Measurements from ENCODE around the gene GSTT4. TPM values are rescaled to one million over a fixed set of nuclear protein-coding genes. Genes with fewer than 3 reads are reported as not detected.

Gene GSTT4
- total RNA-seq, 1 donor from 2014 or later: not detected

DNA sequence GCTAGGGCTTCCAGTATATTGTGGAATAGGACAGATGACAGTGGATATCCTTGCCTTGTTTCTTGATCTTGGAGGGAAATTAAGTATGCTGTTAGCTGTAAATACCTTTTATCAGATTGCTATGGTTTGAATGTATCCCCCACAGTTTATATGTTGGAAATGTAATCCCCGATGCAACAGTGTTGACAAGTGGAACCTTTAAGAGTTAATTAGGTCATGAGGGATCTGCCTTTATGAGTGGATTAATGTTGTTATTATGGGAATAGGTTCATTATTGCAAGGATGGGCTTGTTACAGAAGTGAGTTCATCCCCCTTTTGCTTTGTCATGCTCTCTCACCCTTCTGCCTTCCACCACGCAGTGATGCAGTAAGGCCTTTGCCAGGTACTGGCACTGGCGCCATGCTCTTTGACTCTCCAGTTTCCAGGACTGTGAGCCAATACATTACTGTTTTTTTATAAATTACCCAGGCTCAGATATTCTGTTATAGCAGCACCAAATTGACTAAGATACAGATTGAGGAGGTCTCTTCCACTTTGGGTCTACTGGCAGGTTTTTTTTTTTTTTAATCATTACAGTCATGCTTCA, 22.2 kb upstream of the GSTT4 start:
- DNase-seq (no peak), ATAC-seq (ENCODE audit: poor library complexity) (no peak)
- intact Hi-C loops (cut with DNase I): no loop called here

GRCh38 chr22:24026733-24027132, 21.5 kb upstream of the GSTT4 start:
- DNase-seq (no peak), ATAC-seq (ENCODE audit: poor library complexity) (no peak)
- intact Hi-C loops (cut with DNase I): no loop called here

DNA sequence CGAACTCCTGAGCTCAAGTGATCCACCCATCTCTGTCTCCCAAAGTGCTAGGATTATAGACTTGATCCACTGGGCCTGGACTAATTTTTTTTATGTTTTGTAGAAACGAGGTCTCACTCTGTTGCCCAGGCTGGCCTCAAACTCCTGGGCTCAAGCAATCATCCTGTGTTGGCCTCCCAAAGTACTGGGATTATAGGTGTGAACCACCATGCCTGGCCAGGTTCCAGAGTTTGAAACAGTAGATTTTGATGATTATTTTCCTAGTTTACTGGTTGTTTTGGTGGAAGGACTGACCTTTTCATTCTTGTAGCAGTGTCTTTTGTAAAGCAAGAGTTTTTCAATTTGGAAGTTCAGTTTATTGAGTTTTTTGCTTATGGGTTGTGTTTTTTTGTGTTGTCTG, 20.8 kb upstream of the GSTT4 start:
- no peak for DNase-seq
- intact Hi-C loops (cut with DNase I): no loop called here
- ATAC-seq (ENCODE audit: poor library complexity): no peak

- ATAC-seq (ENCODE audit: poor library complexity) (no peak), DNase-seq (no peak)
- intact Hi-C loops (cut with DNase I): no loop called here
These were observed 20.2 kb upstream of the GSTT4 start for GRCh38 chr22:24025475-24025874.

GRCh38 chr22:24024354-24024753, 19.1 kb upstream of the GSTT4 start:
- ATAC-seq (ENCODE audit: poor library complexity): no peak
- intact Hi-C loops (cut with DNase I): no loop called here
- DNase-seq: no peak

DNA sequence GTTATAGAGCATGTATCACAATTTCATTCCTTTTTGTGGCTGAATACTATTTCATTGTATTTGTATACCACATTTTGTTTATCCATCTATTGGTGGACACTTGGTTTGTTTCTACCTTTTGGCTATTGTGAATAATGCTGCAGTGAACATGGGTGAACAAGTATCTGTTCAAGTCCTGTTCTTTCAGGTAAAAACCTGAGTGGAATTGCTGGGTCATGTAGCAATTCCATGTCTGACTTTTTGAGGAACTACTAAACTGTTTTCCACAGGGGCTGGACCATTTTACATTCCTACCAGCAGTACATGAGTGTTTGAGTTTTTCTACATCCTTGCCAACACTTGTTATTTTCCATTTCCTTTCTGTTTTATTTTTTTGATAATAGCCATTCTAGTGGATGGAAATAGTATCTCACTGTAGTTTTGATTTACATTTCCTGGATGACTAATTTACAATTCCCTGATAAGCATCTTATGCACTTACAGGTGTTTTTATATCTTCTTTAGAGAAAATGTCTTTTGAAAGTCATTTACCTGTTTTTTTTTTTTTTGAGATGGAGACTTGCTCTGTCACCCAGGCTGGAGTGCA, 18.0 kb upstream of the GSTT4 start:
- ATAC-seq (ENCODE audit: poor library complexity) (no peak), DNase-seq (no peak)
- intact Hi-C loops (cut with DNase I): no loop called here

DNA sequence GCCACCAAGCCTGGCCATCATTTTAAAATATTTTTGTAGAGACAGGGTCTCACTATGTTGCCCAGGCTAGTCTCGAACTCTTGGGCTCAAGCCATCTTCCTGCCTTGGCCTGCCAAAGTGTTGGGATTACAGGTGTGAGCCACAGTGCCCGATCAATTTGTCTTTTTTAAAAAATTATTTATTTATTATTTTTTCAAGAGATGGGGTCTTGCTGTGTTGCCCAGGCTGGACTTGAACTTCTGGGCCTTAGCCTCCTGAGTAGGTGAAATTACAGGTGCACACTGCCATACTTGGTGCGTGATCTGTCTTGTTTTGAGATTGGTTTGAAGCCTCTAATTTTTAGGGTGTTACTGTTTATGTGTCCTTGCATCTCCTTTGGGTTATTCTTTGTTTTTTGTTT, 16.1 kb upstream of the GSTT4 start:
- DNase-seq (no peak), ATAC-seq (ENCODE audit: poor library complexity) (no peak)
- intact Hi-C loops (cut with DNase I): no loop called here

DNA sequence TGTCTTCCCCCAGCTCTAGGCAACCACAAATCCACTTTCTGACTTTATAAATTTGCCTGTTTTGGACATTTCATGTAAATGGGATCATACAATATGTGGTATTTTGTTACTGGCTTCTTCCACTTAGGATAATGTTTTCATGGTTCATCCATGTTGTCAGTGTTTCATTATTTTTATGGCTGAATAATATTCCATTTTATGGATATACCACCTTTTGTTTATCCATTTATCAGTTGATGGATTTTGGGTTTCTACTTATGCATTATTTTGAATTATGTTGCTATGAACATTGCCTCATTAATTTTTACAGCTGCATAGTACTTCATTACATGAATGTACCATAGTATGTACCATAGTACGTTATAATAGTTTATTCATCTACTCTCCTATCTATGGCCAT, 10.9 kb upstream of the GSTT4 start:
- DNase-seq (no peak), ATAC-seq (ENCODE audit: poor library complexity) (no peak)
- intact Hi-C loops (cut with DNase I): no loop called here

GRCh38 chr22:24011735-24012068, 6.4 kb upstream of the GSTT4 start:
- intact Hi-C loops (cut with DNase I): no loop called here
- no peak for DNase-seq
- ATAC-seq (ENCODE audit: poor library complexity): no peak

GRCh38 chr22:24010018-24010391, 4.8 kb upstream of the GSTT4 start:
- intact Hi-C loops (cut with DNase I): no loop called here

DNA sequence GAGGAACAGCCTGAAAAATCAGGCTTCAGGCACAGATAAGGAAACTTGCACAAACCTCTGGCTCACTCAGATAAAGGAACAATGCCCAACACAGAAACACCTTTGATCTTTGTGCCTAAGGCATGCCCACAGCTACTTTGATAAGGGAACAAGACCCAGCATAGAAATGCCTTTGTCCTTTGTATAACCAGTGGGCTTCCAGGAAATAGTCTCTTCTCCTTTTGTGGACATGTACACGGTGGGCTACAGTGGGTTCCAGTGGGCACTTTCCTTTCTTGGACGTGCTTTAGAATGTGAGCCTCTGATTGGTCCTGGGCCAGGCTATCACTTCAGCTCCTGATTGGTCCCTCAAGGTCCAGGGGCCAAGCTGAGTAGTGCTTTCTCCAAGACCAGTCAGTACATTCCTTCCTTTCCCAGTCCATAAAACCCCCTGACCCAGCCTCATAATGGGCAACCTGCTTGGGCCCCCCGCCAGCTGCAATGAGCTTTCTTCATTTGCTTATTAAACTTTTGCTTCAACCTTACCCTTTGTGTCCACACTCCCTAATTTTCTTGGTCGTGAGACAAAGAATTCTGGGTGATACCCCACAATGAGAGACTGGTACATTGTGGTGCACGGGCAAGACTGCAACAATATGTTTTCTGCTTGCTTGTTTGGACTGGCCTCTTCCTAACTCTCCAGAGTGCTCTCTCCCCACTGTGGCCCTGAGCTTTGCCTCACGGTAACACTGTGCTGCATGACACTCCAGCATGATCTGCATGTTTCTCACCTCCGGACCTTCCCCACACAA, 4.2 kb upstream of the GSTT4 start:
- DNase-seq (no peak), ATAC-seq (ENCODE audit: poor library complexity) (no peak)
- intact Hi-C loops (cut with DNase I): no loop called here

More at GRCh38 chr22:24010018-24010391, 4.8 kb upstream of the GSTT4 start:
- ATAC-seq (ENCODE audit: poor library complexity) (no peak), DNase-seq (no peak)

DNA sequence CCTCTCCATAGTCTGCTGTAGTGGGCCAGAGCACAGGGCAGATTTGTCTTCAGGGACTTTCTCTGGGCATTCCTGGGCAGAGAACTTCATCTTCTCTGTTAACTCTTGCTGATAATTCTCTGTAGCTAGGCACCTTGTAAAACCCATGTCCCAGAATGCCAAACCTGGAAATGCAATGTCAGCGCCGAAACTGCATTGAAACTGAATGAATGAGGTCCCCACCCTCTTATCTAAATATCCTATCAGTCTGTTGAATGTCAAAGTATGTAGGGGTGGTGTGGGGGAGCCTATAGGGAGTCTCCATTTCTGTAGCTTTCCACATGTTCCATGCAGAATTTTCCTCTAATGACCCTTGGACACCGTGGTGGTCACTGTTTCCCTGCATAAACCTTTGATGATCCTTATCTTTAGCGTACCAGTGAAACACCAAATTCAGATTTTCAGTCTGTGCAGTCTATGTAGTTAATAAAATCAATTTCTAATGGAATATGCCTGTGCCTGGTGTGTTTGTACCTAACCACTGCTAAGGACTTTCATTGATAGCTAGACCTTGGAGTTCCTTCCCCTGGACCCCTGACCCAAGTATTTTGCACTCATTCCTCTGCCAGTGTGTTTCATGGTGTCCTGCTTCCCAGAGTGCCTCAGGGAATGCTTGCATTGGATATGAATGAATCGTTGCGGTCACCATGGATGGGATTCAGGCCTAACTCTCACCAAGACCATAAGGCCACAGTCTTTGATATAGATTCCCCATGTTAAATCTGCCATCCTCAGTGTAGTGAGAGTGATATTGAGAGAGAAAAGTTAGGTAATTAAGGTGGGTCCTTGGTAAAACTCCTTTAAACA, 3.4 kb upstream of the GSTT4 start:
- ATAC-seq (ENCODE audit: poor library complexity): no peak
- no peak for DNase-seq
- intact Hi-C loops (cut with DNase I): no loop called here

GRCh38 chr22:24008022-24008283, 2.7 kb upstream of the GSTT4 start:
- intact Hi-C loops (cut with DNase I): no loop called here
- ATAC-seq (ENCODE audit: poor library complexity): no peak
- no peak for DNase-seq

DNA sequence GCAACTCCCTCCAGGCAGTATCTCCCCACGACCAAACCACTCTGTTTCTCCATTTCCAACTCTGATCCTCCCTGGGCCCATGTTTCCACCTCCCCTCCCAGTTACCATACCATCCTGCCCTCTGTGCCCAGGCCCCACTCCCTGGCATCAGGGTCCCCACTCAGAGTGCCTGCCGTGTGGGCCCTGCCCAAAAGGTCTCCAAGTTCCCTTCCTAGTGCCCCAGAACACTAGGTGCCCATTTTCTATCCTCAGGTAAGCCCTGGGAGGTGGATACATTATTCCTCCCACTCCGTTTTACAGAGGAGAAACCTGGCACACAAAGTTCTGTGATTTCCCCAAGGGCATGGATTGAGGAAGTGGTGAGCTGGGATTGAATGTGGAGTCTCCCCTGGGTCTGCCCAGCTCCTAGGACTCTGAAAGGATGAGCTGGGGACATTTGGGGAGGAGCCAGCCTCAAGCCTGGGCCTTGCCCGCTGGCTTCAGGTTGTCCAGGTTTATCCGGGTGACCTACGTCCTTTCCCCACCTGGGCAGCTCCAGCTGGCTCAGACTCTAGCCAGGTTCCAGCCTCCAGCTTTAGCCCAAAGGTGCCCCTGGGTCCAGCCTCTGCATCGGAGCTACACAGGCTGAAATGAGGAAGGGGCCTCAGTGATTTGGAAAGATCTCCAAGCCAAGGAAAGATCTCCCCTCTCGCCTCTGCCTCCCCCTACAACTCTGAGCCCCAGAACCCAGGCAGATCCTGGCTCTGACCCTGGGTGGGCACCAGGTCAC, 2.2 kb upstream of the GSTT4 start:
- no peak for ATAC-seq (ENCODE audit: poor library complexity)
- intact Hi-C loops (cut with DNase I): no loop called here
- DNase-seq: no peak

DNA sequence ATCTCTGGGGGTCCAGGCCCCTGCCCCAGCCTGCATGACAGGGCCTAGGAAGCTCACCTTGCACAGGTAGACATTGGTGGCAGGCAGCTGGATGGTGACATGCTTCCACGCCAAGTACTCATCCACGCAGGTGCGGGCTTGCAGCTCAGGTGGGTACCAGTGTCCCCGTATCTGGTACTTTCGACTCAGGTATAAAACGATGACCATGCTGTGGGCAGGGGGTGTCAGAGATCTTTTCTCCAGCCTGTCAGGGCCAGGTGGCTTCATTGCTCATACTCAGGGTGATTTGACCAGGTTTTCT, 1.6 kb upstream of the GSTT4 start:
- intact Hi-C loops (cut with DNase I): no loop called here
- no peak for DNase-seq
- ATAC-seq (ENCODE audit: poor library complexity): no peak

DNA sequence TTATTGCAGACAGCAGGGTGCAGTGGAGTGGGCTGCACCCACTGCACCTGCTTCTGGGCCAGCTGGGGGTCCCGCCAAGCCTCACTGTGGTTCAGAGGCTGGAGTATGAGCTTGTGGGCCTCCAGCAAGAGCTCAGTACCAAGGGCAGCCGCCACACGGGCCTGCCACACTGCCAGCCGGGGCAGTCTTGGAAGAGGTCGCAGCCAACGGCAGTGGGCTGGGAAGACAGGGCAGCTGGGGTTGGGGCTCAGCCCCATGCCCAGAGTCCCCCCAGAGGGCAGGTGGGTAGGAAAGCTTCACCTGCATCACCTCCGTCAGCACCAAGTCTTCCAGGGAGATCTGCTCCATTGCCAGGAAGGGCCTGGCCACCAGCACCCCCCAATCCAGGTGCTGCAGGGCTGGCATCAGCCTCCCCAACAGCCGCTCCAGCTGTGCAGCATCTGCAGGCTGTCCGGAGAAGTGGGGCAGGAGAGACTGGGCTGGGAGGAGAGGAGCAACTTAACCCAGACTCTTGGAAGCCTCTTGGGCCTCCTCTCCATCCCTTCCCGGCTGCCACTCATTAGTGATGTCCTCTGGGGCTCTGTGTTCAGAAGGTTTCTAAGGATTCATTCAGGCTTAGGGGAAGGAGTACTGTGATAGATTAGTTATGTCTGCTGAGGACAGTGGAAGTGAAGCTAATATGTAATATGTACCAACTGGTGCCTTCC, 1.1 kb upstream of the GSTT4 start:
- DNase-seq (no peak), ATAC-seq (ENCODE audit: poor library complexity) (no peak)
- intact Hi-C loops (cut with DNase I): no loop called here

DNA sequence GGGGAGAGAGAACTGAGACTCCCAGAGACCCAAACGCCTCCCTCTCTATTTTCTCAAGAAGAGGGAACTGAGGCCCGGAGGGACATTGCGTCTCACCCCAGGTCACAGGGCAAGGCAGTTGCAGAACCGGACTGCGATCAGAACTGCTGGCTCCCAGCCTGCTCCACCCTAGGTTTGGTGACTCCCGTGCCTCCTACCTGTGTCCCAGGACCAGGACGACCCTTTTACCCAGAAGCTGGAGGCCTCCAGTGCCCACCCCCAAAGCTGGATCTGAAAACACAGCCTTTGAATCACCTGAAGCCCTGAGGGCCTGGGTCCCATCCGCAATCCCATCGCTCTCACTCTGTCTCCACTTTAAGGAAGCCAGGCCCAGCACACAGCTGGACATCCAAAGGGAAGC, 1.4 kb downstream of the GSTT4 start:
- DNase-seq (no peak), ATAC-seq (ENCODE audit: poor library complexity) (no peak)
- intact Hi-C loops (cut with DNase I): loop anchor here (5.0 kb wide), 1 partner anchor 168 kb away; no protein-coding TSS in a partner anchor

DNA sequence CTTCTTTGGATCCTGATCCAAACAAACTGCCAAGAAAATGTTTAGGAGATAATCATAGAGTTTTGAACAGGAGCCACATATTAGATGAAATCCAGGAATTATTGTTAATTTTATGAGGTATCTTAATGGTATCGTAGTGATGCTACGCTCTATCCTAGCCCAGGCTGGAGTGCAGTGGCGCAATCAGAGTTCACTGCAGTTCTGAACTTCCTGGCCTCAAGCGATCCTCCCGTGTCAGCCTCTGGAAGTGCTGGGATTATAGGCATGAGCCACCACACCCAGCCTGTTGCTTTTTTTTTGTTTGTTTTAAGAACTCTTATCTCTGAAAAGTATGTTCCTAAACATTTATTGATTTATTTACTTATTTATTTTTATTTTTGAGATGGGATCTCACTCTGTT, 2.4 kb downstream of the GSTT4 start:
- no peak for DNase-seq
- ATAC-seq (ENCODE audit: poor library complexity): no peak
- intact Hi-C loops (cut with DNase I): loop anchor here (5.0 kb wide), 1 partner anchor 169 kb away; no protein-coding TSS in a partner anchor

DNA sequence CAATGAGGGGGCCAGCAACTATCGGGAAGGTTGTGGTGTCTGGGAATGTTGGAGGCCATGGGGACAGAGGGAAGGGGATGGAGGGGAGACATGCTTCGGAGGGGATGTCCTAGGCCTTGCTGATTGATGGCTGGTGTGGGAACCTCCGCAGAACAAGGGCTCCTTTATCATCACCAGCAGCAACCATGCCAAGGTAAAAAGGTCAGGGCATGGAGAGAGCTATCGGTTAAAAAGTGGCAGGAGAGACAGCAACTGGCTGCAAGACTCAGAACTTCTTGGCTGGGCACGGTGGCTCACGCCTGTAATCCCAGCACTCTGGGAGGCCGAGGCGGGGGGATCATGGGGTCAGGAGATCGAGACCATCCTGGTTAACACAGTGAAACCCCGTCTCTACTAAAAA, 3.0 kb downstream of the GSTT4 start:
- intact Hi-C loops (cut with DNase I): loop anchor here (5.0 kb wide), 1 partner anchor 170 kb away; no protein-coding TSS in a partner anchor
- peak; percentile 36 for ATAC-seq (ENCODE audit: poor library complexity)
- DNase-seq: no peak

Measured in Right ventricle myocardium superior (tissue), 1 donor.